Caco-2 (cell line): Measurements from ENCODE around the gene DOCK3. TPM values are rescaled to one million over a fixed set of nuclear protein-coding genes. Genes with fewer than 3 reads are reported as not detected.

Source experiments
- BruUV-seq: library from RNA; stranded (reverse); fragments of 400-500 nt; replicated peaks from 2 replicates; lab custom pipeline; 2021; lab: Mats Ljungman, UMichigan
- CTCF ChIA-PET: fragments of 300-600 bp; sonication (Branson Sonifier 250); formaldehyde crosslinking; loops from one replicate; lab custom pipeline; 2022; ENCODE audit warnings: antibody characterized with exemption; lab: Charles Lee
- POLR2A ChIA-PET: fragments of 300-600 bp; sonication (Branson Sonifier 250); formaldehyde crosslinking; loops from one replicate; lab custom pipeline; 2022; ENCODE audit warnings: antibody characterized with exemption; lab: Charles Lee
- DNase-seq, 2 experiments: peaks; one replicate each; pipeline versions ENCODE4 v3.0.0 to v3.0.0-alpha.2; 2020 to 2022
- H3K27me3 ChIP-seq: replicated peaks from 2 replicates; pipeline ENCODE4 v1.6.0; 2011; ENCODE audit warnings: low read length; ENCODE audit not compliant: control insufficient read depth, insufficient read depth
- H3K36me3 ChIP-seq: 2 replicates; pipeline ENCODE4 v1.5.1; 2011; ENCODE audit warnings: low read length; ENCODE audit not compliant: control insufficient read depth, insufficient read depth
- H3K4me1 ChIP-seq: fragments of 250-450 bp; sonication (Bioruptor Pico); 2 replicates; pipeline ENCODE4 v1.5.1; 2020; ENCODE audit warnings: mild to moderate bottlenecking
- H3K4me3 ChIP-seq: 2 replicates; pipeline ENCODE4 v1.5.1; 2011; ENCODE audit warnings: low read depth, mild to moderate bottlenecking, control low read depth, low read length
- H3K9me3 ChIP-seq: fragments of 250-450 bp; sonication (Bioruptor Pico); 2 replicates; pipeline ENCODE4 v1.5.1; 2020; ENCODE audit warnings: mild to moderate bottlenecking, moderate library complexity
- H3K27ac Mint-ChIP-seq: one replicate; pipeline ENCODE4 v1.8.0; 2022; ENCODE audit warnings: mixed read lengths; ENCODE audit not compliant: unreplicated experiment
- H3K27me3 Mint-ChIP-seq: one replicate; pipeline ENCODE4 v1.8.0; 2022; ENCODE audit warnings: mixed read lengths; ENCODE audit not compliant: insufficient read depth, unreplicated experiment
- H3K36me3 Mint-ChIP-seq: one replicate; pipeline ENCODE4 v1.8.0; 2022; ENCODE audit warnings: mild to moderate bottlenecking, mixed read lengths; ENCODE audit not compliant: insufficient read depth, unreplicated experiment
- H3K4me1 Mint-ChIP-seq: one replicate; pipeline ENCODE4 v1.8.0; 2022; ENCODE audit warnings: low read depth, mixed read lengths; ENCODE audit not compliant: unreplicated experiment
- H3K4me3 Mint-ChIP-seq: one replicate; pipeline ENCODE4 v1.8.0; 2022; ENCODE audit warnings: mild to moderate bottlenecking, moderate library complexity, mixed read lengths; ENCODE audit not compliant: unreplicated experiment
- H3K9me3 Mint-ChIP-seq: one replicate; pipeline ENCODE4 v1.8.0; 2022; ENCODE audit warnings: mixed read lengths; ENCODE audit not compliant: unreplicated experiment
- intact Hi-C: fragments of 100-400 bp; cut with micrococcal nuclease; formaldehyde crosslinking; loops from one replicate; pipeline ENCODE4 v1.10.0; 2022; ENCODE audit not compliant: unreplicated experiment
- total RNA-seq: library from RNA; stranded (reverse); gene quantifications from 2 replicates; pipeline ENCODE4 v1.2.3, GENCODE V29; 2022
- TF ChIP-seq, protein P1 (sequence below), 2 experiments: fragments of 200-600 bp in 1 of 2; IDR thresholded peaks; 1 replicate in 1 of 2; 2 replicates in 1 of 2; pipeline versions ENCODE4 v1.5.1 to v1.8.0; 2011 to 2022; ENCODE audit warnings: antibody characterized with exemption in 1 of 2, control low read depth in 1 of 2, inconsistent platforms in 1 of 2, low read depth in 1 of 2, low read length in 1 of 2, mild to moderate bottlenecking in 1 of 2, moderate library complexity in 1 of 2; ENCODE audit not compliant: insufficient read depth in 1 of 2, severe bottlenecking in 1 of 2, unreplicated experiment in 1 of 2

The DOCK3 gene
- total RNA-seq, 1 experiment from 2014 or later, result 0.05 TPM

DNA sequence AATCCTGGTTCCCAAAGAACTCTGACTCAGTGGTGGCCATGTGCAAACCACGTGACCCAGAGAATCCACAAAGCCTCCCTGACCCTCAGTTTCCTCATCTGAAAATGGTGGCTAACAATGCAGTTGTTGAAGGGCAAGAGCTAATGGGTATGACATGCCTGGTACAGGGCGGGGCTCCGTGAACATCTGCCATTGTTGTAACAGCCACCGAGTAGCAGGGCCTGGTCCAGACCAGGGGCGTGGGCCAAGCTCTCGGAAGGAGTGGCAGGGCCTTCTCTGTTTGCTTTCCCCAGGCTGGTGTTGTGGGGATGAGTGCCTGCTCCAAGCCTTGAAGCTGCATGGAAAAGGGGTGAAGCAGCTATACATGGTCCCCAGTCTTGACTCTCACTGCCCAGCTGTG is 44.3 kb upstream of the DOCK3 start:
- H3K4me3 Mint-ChIP-seq, result no peak overlapping the region
- CTCF ChIA-PET, result interaction anchor here (1.8 kb wide), 1 partner anchor 14 kb away, joined by 6 read pairs; the partner anchor contains the start of gene MAPKAPK3
- POLR2A ChIA-PET, result no interaction called here
- H3K4me1 Mint-ChIP-seq, result peaks cover 6% of the 10 kb centered on the region
- Histone ChIP-seq H3K4me3 (no peak overlapping the region), H3K4me1 (no peaks in the 10 kb centered on the region), H3K27me3 (no peaks in the 10 kb centered on the region), H3K9me3 (no peaks in the 10 kb centered on the region), H3K36me3 (no peaks in the 10 kb centered on the region)
- TF ChIP-seq, protein P1, sequence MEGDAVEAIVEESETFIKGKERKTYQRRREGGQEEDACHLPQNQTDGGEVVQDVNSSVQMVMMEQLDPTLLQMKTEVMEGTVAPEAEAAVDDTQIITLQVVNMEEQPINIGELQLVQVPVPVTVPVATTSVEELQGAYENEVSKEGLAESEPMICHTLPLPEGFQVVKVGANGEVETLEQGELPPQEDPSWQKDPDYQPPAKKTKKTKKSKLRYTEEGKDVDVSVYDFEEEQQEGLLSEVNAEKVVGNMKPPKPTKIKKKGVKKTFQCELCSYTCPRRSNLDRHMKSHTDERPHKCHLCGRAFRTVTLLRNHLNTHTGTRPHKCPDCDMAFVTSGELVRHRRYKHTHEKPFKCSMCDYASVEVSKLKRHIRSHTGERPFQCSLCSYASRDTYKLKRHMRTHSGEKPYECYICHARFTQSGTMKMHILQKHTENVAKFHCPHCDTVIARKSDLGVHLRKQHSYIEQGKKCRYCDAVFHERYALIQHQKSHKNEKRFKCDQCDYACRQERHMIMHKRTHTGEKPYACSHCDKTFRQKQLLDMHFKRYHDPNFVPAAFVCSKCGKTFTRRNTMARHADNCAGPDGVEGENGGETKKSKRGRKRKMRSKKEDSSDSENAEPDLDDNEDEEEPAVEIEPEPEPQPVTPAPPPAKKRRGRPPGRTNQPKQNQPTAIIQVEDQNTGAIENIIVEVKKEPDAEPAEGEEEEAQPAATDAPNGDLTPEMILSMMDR (IDR thresholded peaks at IDR 0.05; ENCODE audit: insufficient read depth in 1 of 2, low read depth in 1 of 2, low read length in 1 of 2, severe bottlenecking in 1 of 2, unreplicated experiment in 1 of 2), result no peak
- DNase-seq, result no peak
- no peaks in the 10 kb centered on the region for H3K27me3 Mint-ChIP-seq
- H3K9me3 Mint-ChIP-seq, result no peaks in the 10 kb centered on the region
- intact Hi-C loops, result no loop called here
- peaks cover 17% of the 10 kb centered on the region for H3K36me3 Mint-ChIP-seq
- H3K27ac Mint-ChIP-seq, result no peak overlapping the region
- no TSS peak for BruUV-seq

DNA sequence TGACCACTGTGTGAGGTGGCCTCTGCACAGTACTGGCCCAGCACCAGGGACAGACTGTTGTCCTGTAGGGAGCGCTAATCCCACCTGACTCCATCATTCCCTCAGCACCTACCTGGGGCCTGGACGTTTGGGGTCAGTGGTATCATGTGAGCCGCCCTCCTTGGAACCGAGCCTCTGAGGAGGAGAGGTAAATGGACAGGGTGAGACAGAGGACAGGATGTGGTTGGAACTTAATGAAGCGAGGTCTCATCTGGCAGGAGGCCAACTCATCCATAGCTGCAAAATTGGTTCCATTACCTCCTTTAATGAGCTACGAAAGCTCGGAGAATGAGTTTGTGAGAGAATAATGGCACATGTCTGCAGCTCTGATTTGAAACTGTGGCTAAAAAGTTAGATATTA is 43.9 kb upstream of the DOCK3 start:
- ChIA-PET POLR2A (no interaction called here), CTCF (interaction anchor here (0.6 to 1.8 kb wide), 2 partner anchors 14 to 754 kb away, joined by 3 to 6 read pairs; partner anchors contain the start of genes MANF and MAPKAPK3)
- no peaks in the 10 kb centered on the region for H3K27me3 Mint-ChIP-seq
- peaks cover 6% of the 10 kb centered on the region for H3K4me1 Mint-ChIP-seq
- H3K27ac Mint-ChIP-seq, result no peak overlapping the region
- TF ChIP-seq, protein P1 (IDR thresholded peaks at IDR 0.05; ENCODE audit: insufficient read depth in 1 of 2, low read depth in 1 of 2, low read length in 1 of 2, severe bottlenecking in 1 of 2, unreplicated experiment in 1 of 2), result no peak
- Histone ChIP-seq H3K4me3 (no peak overlapping the region), H3K4me1 (no peaks in the 10 kb centered on the region), H3K9me3 (no peaks in the 10 kb centered on the region), H3K36me3 (no peaks in the 10 kb centered on the region), H3K27me3 (no peaks in the 10 kb centered on the region)
- no peak overlapping the region for H3K4me3 Mint-ChIP-seq
- no peaks in the 10 kb centered on the region for H3K9me3 Mint-ChIP-seq
- no peak for DNase-seq
- intact Hi-C loops, result no loop called here
- H3K36me3 Mint-ChIP-seq, result peaks cover 17% of the 10 kb centered on the region
- BruUV-seq, result no TSS peak

DNA sequence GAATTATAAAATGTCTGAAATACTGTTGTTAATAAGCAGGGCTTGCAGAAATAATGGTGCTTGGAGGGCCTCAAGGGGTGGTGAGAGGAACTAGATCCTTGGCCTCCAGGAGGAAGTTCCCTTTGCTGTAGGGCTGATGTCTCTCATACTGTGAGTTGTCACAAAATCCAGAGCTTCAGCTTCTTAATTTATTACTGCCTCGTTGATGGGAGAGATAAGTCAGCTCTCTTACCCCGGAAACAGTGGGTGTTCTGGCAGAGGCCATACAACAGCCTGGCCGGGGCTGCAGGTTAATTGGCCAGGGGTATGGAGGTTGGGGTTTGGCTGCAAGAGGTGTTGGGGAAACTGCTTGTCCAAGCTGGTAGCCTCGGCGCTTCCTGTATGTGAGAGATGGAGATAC is 42.3 kb upstream of the DOCK3 start:
- BruUV-seq, result no TSS peak
- Mint-ChIP-seq H3K9me3 (no peaks in the 10 kb centered on the region), H3K4me3 (no peak overlapping the region), H3K4me1 (peaks cover 4% of the 10 kb centered on the region), H3K27ac (no peak overlapping the region), H3K36me3 (peaks cover 16% of the 10 kb centered on the region), H3K27me3 (no peaks in the 10 kb centered on the region)
- TF ChIP-seq, protein P1 (IDR thresholded peaks at IDR 0.05; ENCODE audit: insufficient read depth in 1 of 2, low read depth in 1 of 2, low read length in 1 of 2, severe bottlenecking in 1 of 2, unreplicated experiment in 1 of 2), result no peak
- Histone ChIP-seq H3K4me1 (no peaks in the 10 kb centered on the region), H3K4me3 (no peak overlapping the region), H3K9me3 (no peaks in the 10 kb centered on the region), H3K27me3 (no peaks in the 10 kb centered on the region), H3K36me3 (no peaks in the 10 kb centered on the region)
- intact Hi-C loops, result no loop called here
- ChIA-PET CTCF (interaction anchor here (1.8 kb wide), 1 partner anchor 16 kb away, joined by 6 read pairs; the partner anchor contains the start of gene MAPKAPK3), POLR2A (no interaction called here)
- no peak for DNase-seq
